GM19238 (cell line): ENCODE results near the gene RAB20.
"Not testable (repeated sequence)": the region's sequence is repeated elsewhere in the genome, so short reads cannot be mapped to it uniquely, and the experiment has no call there.

Experiments used
- DNase-seq: peaks from one replicate; pipeline ENCODE4 v3.0.0; 2011; ENCODE audit warnings: low spot score; ENCODE audit not compliant: insufficient read length

The RAB20 gene

GRCh38 chr13:110554946-110555345 lies 6.6 kb downstream of the RAB20 start:
- DNase-seq = no peak

- DNase-seq = no peak
These were observed 7.2 kb downstream of the RAB20 start for GRCh38 chr13:110554227-110554836.

GRCh38 chr13:110553417-110553816 lies 8.1 kb downstream of the RAB20 start:
- DNase-seq = no peak

GRCh38 chr13:110552767-110553166 lies 8.8 kb downstream of the RAB20 start:
- DNase-seq = no peak

- no peak for DNase-seq
These were observed 10.2 kb downstream of the RAB20 start for GRCh38 chr13:110551284-110551683.

GRCh38 chr13:110549795-110550160 lies 11.7 kb downstream of the RAB20 start:
- DNase-seq = no peak

- DNase-seq = no peak
These were observed 12.4 kb downstream of the RAB20 start for GRCh38 chr13:110548891-110549794.

- DNase-seq = no peak
These were observed 14.6 kb downstream of the RAB20 start for GRCh38 chr13:110546926-110547325.

- DNase-seq = no peak
These were observed 15.1 kb downstream of the RAB20 start for GRCh38 chr13:110546378-110546777.

- DNase-seq = no peak
These were observed 19.2 kb downstream of the RAB20 start for GRCh38 chr13:110542169-110542796.

GRCh38 chr13:110541526-110541920 lies 20.0 kb downstream of the RAB20 start:
- DNase-seq = no peak

- no peak for DNase-seq
These were observed 20.5 kb downstream of the RAB20 start for GRCh38 chr13:110540871-110541525.

GRCh38 chr13:110539894-110540293 lies 21.6 kb downstream of the RAB20 start:
- no peak for DNase-seq

GRCh38 chr13:110538632-110539031 lies 22.9 kb downstream of the RAB20 start:
- DNase-seq = no peak

- peak; percentile 27 for DNase-seq
These were observed 25.4 kb downstream of the RAB20 start for GRCh38 chr13:110536006-110536693.

GRCh38 chr13:110535526-110535925 lies 26.0 kb downstream of the RAB20 start:
- no peak for DNase-seq

GRCh38 chr13:110533771-110534670 lies 27.5 kb downstream of the RAB20 start:
- no peak for DNase-seq

GRCh38 chr13:110532258-110532657 lies 29.3 kb downstream of the RAB20 start:
- DNase-seq = not testable (repeated sequence)

GRCh38 chr13:110531671-110532083 lies 29.8 kb downstream of the RAB20 start:
- no peak for DNase-seq

- no peak for DNase-seq
These were observed 30.4 kb downstream of the RAB20 start for GRCh38 chr13:110531100-110531499.
